Thyroid gland (tissue), 4 donors: ENCODE measurements around the gene NPHP4. TPM values are rescaled to one million over a fixed set of nuclear protein-coding genes. Genes with fewer than 3 reads are reported as not detected.

Experiments
- DNase-seq, 2 donors: peaks; one replicate each; pipeline ENCODE4 v3.0.0-alpha.2; 2019
- H3K27ac ChIP-seq, 3 donors: fragments of 200-600 bp; sonication (generic); 1 replicate in 2 of 3; 2 replicates in 1 of 3; pipeline ENCODE4 v1.5.1; 2016 to 2019; ENCODE audit warnings: mild to moderate bottlenecking in 1 of 3, moderate library complexity in 1 of 3
- H3K27me3 ChIP-seq: fragments of 200-600 bp; sonication (generic); one replicate; pipeline ENCODE4 v1.5.1; 2019
- H3K36me3 ChIP-seq, 2 donors: fragments of 200-600 bp; sonication (generic); one replicate each; pipeline ENCODE4 v1.5.1; 2016 to 2019
- H3K4me1 ChIP-seq, 2 donors: fragments of 200-600 bp; sonication (generic); one replicate each; pipeline ENCODE4 v1.5.1; 2017 to 2019
- H3K4me3 ChIP-seq, 3 donors: fragments of 200-600 bp; sonication (generic); replicated peaks in 1 of 3; 1 replicate in 2 of 3; 2 replicates in 1 of 3; pipeline ENCODE4 v1.5.1; 2016; ENCODE audit warnings: mild to moderate bottlenecking in 1 of 3
- H3K9me3 ChIP-seq: fragments of 200-600 bp; sonication (generic); one replicate; pipeline ENCODE4 v1.5.1; 2017
- CTCF ChIP-seq, 6 experiments: fragments of 200-600 bp in 3 of 6; fragments of 450-650 bp in 3 of 6; sonication (generic) in 3 of 6; IDR thresholded peaks; one replicate each; pipeline ENCODE4 v1.5.1; 2016 to 2019; ENCODE audit warnings: antibody characterized with exemption in 6 of 6, mild to moderate bottlenecking in 2 of 6, inconsistent platforms in 1 of 6, moderate library complexity in 1 of 6
- POLR2A ChIP-seq, 2 donors: fragments of 450-650 bp; IDR thresholded peaks; one replicate each; pipeline ENCODE4 v1.6.1; 2017; ENCODE audit warnings: antibody characterized with exemption in 2 of 2, mild to moderate bottlenecking in 2 of 2, moderate library complexity in 1 of 2
- WGBS, 2 donors: methylation state at CpG; one replicate each; pipeline ENCODE4 v1.1.5; 2017; 5-methylcytosine and 5-hydroxymethylcytosine counted together
- intact Hi-C: fragments of 100-400 bp; cut with DNase I; formaldehyde crosslinking; loops from one replicate; pipeline ENCODE4 v1.15.1; 2023
- total RNA-seq, 4 donors: library from RNA; depleted of rRNA; stranded (reverse); fragments of >200 nt; gene quantifications; one replicate each; pipeline ENCODE4 v1.2.3, GENCODE V29; 2016

NPHP4 gene
- total RNA-seq, 4 donors from 2014 or later: 24.3 to 48.3 (median 30.4) TPM

- Histone ChIP-seq H3K4me1 (no peaks in the 10 kb centered on the region), H3K4me3 (no peak overlapping the region), H3K27ac (no peak overlapping the region), H3K36me3 (peaks cover 6 to 15% of the 10 kb centered on the region in 2 donors), H3K9me3 (no peaks in the 10 kb centered on the region), H3K27me3 (no peaks in the 10 kb centered on the region)
- no peak for DNase-seq
- intact Hi-C loops: no loop called here
- TF ChIP-seq CTCF (IDR thresholded peaks at IDR 0.05) (no peak), POLR2A (IDR thresholded peaks at IDR 0.05) (no peak)
- WGBS, 2 donors: 96 to 100% methylated on average over 2 of the region's 2 CpGs
Measured at GRCh38 chr1:5940723-5941407, 51.4 kb downstream of the NPHP4 start.

GRCh38 chr1:5939271-5940170 is 52.7 kb downstream of the NPHP4 start:
- Histone ChIP-seq H3K27ac (no peak overlapping the region), H3K4me3 (no peak overlapping the region), H3K9me3 (no peaks in the 10 kb centered on the region), H3K27me3 (no peaks in the 10 kb centered on the region), H3K36me3 (peaks cover 0 to 6% of the 10 kb centered on the region in 2 donors), H3K4me1 (no peaks in the 10 kb centered on the region)
- no peak for DNase-seq
- TF ChIP-seq CTCF (IDR thresholded peaks at IDR 0.05) (no peak), POLR2A (IDR thresholded peaks at IDR 0.05) (no peak)
- intact Hi-C loops: no loop called here
- 93 to 97% methylated on average over 11 of the region's 13 CpGs for WGBS, 2 donors

GRCh38 chr1:5938101-5938646 is 54.1 kb downstream of the NPHP4 start:
- H3K36me3 ChIP-seq: peaks cover 0 to 6% of the 10 kb centered on the region in 2 donors
- no peaks in the 10 kb centered on the region for H3K4me1 ChIP-seq
- no peak overlapping the region for H3K4me3 ChIP-seq
- H3K9me3 ChIP-seq: no peaks in the 10 kb centered on the region
- H3K27ac ChIP-seq: no peak overlapping the region
- no peaks in the 10 kb centered on the region for H3K27me3 ChIP-seq
- DNase-seq: no peak
- intact Hi-C loops: no loop called here
- no peak for TF ChIP-seq CTCF (IDR thresholded peaks at IDR 0.05)
- WGBS, 2 donors: 83 to 89% methylated on average over 6 to 12 of the region's 17 CpGs

- no peaks in the 10 kb centered on the region for H3K4me1 ChIP-seq
- no peaks in the 10 kb centered on the region for H3K9me3 ChIP-seq
- intact Hi-C loops: no loop called here
- no peak overlapping the region for H3K27ac ChIP-seq
- TF ChIP-seq CTCF (IDR thresholded peaks at IDR 0.05): no peak
- TF ChIP-seq POLR2A (IDR thresholded peaks at IDR 0.05): no peak
- no peaks in the 10 kb centered on the region for H3K27me3 ChIP-seq
- H3K4me3 ChIP-seq: no peak overlapping the region
- WGBS, 2 donors: 92 to 93% methylated on average over 9 of the region's 9 CpGs
- no peak for DNase-seq
- peaks cover 3 to 13% of the 10 kb centered on the region in 2 donors for H3K36me3 ChIP-seq
Measured at GRCh38 chr1:5937373-5937857, 54.8 kb downstream of the NPHP4 start.
